Muscle of arm (tissue), 12 donors: ENCODE measurements around the gene ELK4. TPM values are rescaled to one million over a fixed set of nuclear protein-coding genes. Genes with fewer than 3 reads are reported as not detected.

Experiments used
- DNase-seq: peaks from one replicate; pipeline ENCODE4 v3.0.0-alpha.2; 2013
- polyA plus RNA-seq, 12 donors: library from polyadenylated mRNA; unstranded; fragments of 120-200 nt; gene quantifications; one replicate each; pipeline ENCODE4 v1.2.1, GENCODE V29; 2013; ENCODE audit not compliant: insufficient read length in 12 of 12

Gene ELK4
- polyA plus RNA-seq, 12 donors: 13.3 to 25.8 (median 19.9) TPM; not detected in 1

- DNase-seq: no peak
These were observed 63.1 kb downstream of the ELK4 start for GRCh38 chr1:205568469-205569361.

DNA sequence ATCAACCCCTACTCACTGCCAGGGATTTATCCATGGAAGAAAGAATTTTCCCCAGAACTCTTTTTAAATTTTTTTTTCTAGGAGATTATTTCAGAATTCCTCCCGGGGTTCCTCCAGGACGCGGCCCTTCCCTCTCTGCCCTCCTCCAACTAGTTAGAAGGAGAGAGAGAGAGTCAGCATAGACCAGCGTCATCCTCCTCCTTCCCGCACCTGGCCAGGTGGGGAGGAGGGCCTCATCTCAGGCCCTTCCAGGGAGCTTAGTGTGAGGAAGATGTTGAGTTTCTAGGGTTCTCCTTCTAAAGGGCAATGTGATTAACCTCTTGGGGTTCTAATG lies 63.7 kb downstream of the ELK4 start:
- no peak for DNase-seq

GRCh38 chr1:205567716-205568115 lies 64.1 kb downstream of the ELK4 start:
- DNase-seq: no peak

DNA sequence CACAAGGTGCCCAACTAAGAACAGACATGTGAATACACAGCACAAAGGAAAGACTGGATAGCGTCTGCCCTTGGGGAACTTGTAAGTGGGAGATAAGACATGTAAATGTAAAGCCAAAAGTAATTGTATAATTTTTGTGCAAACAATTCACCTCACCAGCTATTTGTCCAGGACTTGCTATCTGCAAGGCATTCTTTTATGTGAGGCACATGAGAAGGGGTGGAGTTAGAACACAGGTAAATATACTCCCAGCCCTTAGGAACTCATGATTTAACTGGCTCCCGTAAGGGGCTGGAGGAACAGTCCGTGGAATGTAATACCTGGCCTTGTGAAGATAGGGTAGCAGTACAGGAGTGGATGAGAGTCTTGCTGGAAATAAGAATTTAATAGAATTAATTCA lies 66.0 kb downstream of the ELK4 start:
- no peak for DNase-seq

GRCh38 chr1:205563927-205564441 lies 67.8 kb downstream of the ELK4 start:
- DNase-seq: no peak

DNA sequence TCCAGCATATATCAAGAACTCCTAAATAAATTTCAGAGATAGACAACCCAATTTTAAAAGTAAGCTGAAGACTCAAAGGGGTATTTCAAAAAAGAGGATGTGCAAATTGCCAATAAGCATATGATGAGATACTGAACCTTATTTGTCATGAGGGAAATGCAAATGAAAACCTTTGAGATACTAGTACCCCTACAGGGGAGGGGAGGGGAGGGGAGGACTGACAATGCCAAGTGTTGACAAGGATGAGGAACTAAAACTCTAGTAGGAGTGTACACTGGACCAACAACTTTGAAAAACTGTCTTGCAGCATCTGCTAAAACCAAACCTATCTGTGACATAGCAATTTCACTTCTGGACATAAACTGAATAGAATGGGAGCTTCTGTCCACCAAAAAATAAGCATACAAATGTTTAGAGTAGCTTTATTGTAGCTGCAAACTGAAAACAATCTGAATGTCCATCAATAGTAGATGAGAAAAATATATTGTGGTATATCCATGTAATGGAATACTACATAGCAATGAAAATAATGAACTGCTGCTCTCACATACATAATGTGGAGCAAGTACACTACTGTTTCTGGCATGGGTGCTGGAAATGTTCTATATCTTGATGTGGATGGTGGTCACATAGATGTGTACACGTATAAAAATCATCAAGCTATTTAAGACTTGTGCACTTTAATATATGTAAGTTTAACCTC lies 70.2 kb downstream of the ELK4 start:
- no peak for DNase-seq

Other genes starting within 250 kb of the ELK4 start
- under 1 TPM in 1 of 12 donors, not detected in 11; 0.29 TPM for gene LEMD1, start 210.0 kb downstream of the ELK4 start, polyA plus RNA-seq
- under 1 TPM in 1 of 12 donors, not detected in 11; 0.12 TPM for gene BLACAT1, start 176.0 kb downstream of the ELK4 start, polyA plus RNA-seq
- gene CDK18, start 127.3 kb downstream of the ELK4 start, polyA plus RNA-seq: 10 to 100 TPM in 4 of 12 donors, 1 to 10 TPM in 7, not detected in 1; 5.2 to 14.5 (median 8.0) TPM
- gene SLC45A3, start 48.5 kb upstream of the ELK4 start, polyA plus RNA-seq: 1 to 10 TPM in 11 of 12 donors, not detected in 1; 1.9 to 9.8 (median 3.4) TPM
- gene NUCKS1, start 118.2 kb upstream of the ELK4 start, polyA plus RNA-seq: 100 to 1,000 TPM; 224 to 894 (median 248) TPM
- 100 to 1,000 TPM in 1 of 12 donors, 10 to 100 TPM in 1, 1 to 10 TPM in 10; 3.1 to 130 (median 3.5) TPM for gene RAB29, start 143.5 kb upstream of the ELK4 start, polyA plus RNA-seq
- 10 to 100 TPM in 11 of 12 donors, not detected in 1; 18.9 to 38.8 (median 30.8) TPM for gene SLC41A1, start 181.2 kb upstream of the ELK4 start, polyA plus RNA-seq
- under 1 TPM in 5 of 12 donors, not detected in 7; 0.11 to 0.88 (median 0.29) TPM for gene PM20D1, start 218.1 kb upstream of the ELK4 start, polyA plus RNA-seq